Duodenal mucosa (tissue), 2 donors: Measurements from ENCODE around the gene SRRD.

Experiments
- H3K27ac ChIP-seq: one replicate; pipeline ENCODE4 v1.7.0; 2013; ENCODE audit warnings: low read depth, low read length
- H3K27me3 ChIP-seq, 2 donors: one replicate each; pipeline ENCODE4 v1.7.0; 2013; ENCODE audit warnings: low read length in 2 of 2, control low read depth in 1 of 2; ENCODE audit not compliant: insufficient read depth in 2 of 2, control insufficient read depth in 1 of 2
- H3K36me3 ChIP-seq, 2 donors: one replicate each; pipeline ENCODE4 v1.7.0; 2013; ENCODE audit warnings: low read length in 2 of 2, control low read depth in 1 of 2; ENCODE audit not compliant: insufficient read depth in 2 of 2, control insufficient read depth in 1 of 2
- H3K4me1 ChIP-seq, 2 donors: one replicate each; pipeline ENCODE4 v1.7.0; 2013; ENCODE audit warnings: low read length in 2 of 2, control low read depth in 1 of 2; ENCODE audit not compliant: insufficient read depth in 2 of 2, control insufficient read depth in 1 of 2
- H3K4me3 ChIP-seq, 2 donors: one replicate each; pipeline ENCODE4 v1.7.0; 2013; ENCODE audit warnings: low read length in 2 of 2, low read depth in 1 of 2
- H3K9ac ChIP-seq, 2 donors: one replicate each; pipeline ENCODE4 v1.7.0; 2013; ENCODE audit warnings: low read length in 2 of 2, low read depth in 1 of 2
- H3K9me3 ChIP-seq, 2 donors: one replicate each; pipeline ENCODE4 v1.7.0; 2013; ENCODE audit warnings: low read length in 2 of 2, control low read depth in 1 of 2; ENCODE audit not compliant: control insufficient read depth in 1 of 2

Gene SRRD

DNA sequence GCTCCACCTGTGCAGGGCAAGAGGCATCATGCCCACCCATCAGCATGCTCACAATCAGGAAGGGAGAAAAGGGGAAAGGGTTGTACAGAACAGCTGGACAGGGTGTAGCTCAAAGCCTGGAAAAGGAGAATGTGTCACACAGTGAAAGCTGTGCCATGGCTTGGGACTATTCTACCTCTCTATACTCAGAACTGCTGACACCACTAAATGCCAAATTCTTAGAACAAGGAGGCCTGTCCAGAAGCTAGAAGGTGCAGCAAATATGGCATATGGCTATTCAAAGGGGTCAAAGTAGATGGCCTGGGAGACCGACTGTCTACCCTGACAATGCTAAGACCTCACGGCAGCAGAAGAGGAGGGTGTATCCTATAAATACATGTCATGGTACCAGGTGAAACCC, 12.9 kb upstream of the SRRD start:
- H3K9me3 ChIP-seq, result no peaks in the 10 kb centered on the region
- H3K4me1 ChIP-seq, result no peaks in the 10 kb centered on the region
- H3K4me3 ChIP-seq, result no peak overlapping the region
- H3K36me3 ChIP-seq, result peaks cover 48 to 75% of the 10 kb centered on the region in 2 donors
- H3K9ac ChIP-seq, result no peak overlapping the region
- no peak overlapping the region for H3K27ac ChIP-seq
- H3K27me3 ChIP-seq, result no peaks in the 10 kb centered on the region

GRCh38 chr22:26471522-26471921, 12.2 kb upstream of the SRRD start:
- H3K27me3 ChIP-seq, result no peaks in the 10 kb centered on the region
- no peak overlapping the region for H3K27ac ChIP-seq
- no peak overlapping the region for H3K4me3 ChIP-seq
- H3K36me3 ChIP-seq, result peaks cover 45 to 70% of the 10 kb centered on the region in 2 donors
- no peak overlapping the region for H3K9ac ChIP-seq
- H3K4me1 ChIP-seq, result no peaks in the 10 kb centered on the region
- H3K9me3 ChIP-seq, result no peaks in the 10 kb centered on the region

DNA sequence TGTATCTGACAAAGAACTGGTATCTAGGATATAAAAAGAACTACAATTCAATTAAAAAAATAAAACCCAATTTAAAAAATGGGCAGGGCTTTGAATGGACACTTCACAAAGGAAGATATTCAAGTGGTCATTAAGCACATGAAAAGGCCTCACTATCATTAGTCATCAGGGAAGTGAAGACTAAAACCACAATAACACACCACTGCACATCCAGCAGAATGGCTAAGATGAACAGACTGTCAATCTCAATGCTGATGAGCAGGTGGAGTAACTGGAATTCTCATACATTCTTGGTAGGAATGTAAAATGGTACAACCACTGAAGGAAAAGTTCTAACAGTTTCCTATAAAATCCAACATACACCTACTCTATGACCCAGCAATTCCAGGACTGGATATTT, 9.0 kb upstream of the SRRD start:
- peaks cover 46 to 60% of the 10 kb centered on the region in 2 donors for H3K36me3 ChIP-seq
- no peak overlapping the region for H3K9ac ChIP-seq
- H3K27me3 ChIP-seq, result no peaks in the 10 kb centered on the region
- no peaks in the 10 kb centered on the region for H3K9me3 ChIP-seq
- peaks cover 8 to 9% of the 10 kb centered on the region in 2 donors for H3K4me1 ChIP-seq
- no peak overlapping the region for H3K27ac ChIP-seq
- H3K4me3 ChIP-seq, result no peak overlapping the region

DNA sequence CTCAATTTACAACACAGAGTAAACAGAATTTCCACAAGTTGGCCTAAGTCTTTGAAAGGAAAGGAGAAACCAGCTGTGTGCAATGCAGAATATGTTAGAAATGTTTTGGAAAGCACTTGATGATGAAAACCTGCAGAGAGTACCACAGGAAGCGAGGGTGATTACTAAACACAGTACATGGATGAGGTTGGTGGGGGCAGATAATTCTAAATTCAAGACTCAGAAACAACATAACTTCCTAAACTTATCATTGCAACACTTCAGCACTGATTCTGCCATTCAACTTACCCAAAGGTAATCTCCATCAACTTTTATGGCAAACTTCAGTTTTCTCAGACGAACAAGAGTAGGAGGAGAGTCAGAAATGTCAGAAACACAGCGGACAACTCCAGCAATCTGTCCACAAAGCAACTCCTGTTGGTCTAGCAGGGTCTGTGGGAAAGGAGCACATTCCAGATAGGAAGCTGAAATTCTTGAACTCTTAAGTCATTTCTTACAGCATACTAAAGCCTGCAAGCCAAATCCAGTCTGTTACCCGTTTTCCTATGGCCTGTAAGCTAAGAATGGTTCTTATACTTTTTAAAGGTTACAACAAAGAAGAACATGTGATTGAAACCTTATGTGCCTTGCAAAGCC, 6.9 kb upstream of the SRRD start:
- Histone ChIP-seq H3K9ac (no peak overlapping the region), H3K27me3 (no peaks in the 10 kb centered on the region), H3K27ac (no peak overlapping the region), H3K4me3 (no peak overlapping the region), H3K9me3 (no peaks in the 10 kb centered on the region), H3K4me1 (peaks cover 19 to 21% of the 10 kb centered on the region in 2 donors), H3K36me3 (peaks cover 28 to 39% of the 10 kb centered on the region in 2 donors)

GRCh38 chr22:26477341-26477731, 6.3 kb upstream of the SRRD start:
- no peak overlapping the region for H3K9ac ChIP-seq
- no peaks in the 10 kb centered on the region for H3K9me3 ChIP-seq
- peaks cover 25 to 33% of the 10 kb centered on the region in 2 donors for H3K36me3 ChIP-seq
- H3K27me3 ChIP-seq, result no peaks in the 10 kb centered on the region
- H3K4me3 ChIP-seq, result no peak overlapping the region
- no peak overlapping the region for H3K27ac ChIP-seq
- peaks cover 19 to 26% of the 10 kb centered on the region in 2 donors for H3K4me1 ChIP-seq

DNA sequence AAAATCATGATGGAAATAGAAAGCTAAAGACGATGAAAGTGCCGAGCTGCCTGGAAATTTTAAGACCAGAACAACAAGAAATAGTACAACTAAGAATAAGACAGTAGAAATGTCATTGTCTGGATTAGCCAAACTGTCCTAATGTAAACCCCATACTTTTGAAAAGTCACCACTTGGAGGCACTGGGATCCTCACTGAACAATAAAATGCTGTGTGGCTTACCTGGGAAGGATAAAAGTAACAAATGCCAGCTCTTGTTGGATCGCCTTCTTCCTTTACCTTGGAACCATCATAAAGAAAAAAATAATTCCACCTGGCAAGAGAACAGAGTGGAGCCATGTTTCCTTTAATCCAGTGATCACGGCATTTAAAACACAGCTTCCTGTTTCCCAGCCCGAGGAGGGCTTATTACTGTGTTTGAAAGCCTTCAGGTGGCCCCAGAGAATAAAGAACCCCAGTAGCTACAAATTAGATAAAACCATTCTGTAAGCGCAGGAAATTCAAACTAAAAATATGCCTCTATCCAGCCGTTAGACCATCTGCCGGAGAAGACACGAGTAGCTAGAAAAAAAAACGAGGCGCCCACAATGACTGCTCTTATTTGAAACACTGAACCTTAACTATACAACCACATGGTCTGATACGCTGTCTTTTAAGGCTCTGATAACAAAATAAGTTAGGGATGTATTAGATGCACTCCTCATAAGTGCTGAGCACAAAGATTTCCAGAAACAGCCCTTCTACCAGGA, 4.5 kb upstream of the SRRD start:
- Histone ChIP-seq H3K27ac (no peak overlapping the region), H3K36me3 (peaks cover 14 to 19% of the 10 kb centered on the region in 2 donors), H3K4me3 (peak overlapping the region; percentile 60 to 64), H3K9ac (peak overlapping the region; percentile 50 to 73), H3K9me3 (no peaks in the 10 kb centered on the region), H3K27me3 (no peaks in the 10 kb centered on the region), H3K4me1 (peaks cover 30 to 36% of the 10 kb centered on the region in 2 donors)

DNA sequence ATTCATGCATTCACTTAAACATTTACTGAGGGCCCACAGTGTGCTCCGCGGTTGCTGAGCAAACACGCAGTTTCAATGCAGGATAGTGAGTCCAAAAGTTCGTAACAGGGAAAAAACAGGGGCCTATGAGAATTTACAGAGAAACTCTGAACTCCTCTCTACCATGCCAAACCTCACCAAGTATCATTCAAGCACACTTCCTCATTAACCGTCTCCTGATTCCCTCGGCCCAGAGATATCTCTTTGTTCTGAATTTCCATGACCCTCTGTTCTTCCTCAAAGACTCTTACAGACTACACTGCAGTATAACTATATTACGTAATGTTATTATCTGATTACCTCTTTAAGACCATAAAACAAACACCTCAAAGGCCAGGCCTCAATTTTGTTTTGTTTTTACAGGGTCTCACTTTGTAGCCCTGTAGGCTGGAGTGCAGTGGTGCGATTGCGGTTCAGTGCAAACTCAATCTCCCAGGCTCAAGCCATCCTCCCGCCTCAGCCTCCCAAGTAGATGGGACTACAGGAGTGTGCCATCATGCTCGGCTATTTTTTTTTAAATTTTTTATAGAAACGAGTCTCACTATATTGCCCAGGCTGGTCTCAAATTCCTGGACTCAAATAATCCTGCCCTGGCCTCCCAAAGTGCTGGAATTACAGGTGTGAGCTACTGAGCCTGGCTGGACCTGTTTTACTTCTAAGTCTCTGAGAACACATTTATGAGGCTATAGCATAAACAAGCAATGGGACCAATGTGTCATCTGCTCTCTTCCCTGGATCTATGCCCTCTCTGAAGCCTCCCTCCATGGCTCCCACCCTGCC, 3.7 kb upstream of the SRRD start:
- Histone ChIP-seq H3K36me3 (peaks cover 14 to 15% of the 10 kb centered on the region in 2 donors), H3K9me3 (no peaks in the 10 kb centered on the region), H3K4me1 (peaks cover 38 to 43% of the 10 kb centered on the region in 2 donors), H3K27me3 (no peaks in the 10 kb centered on the region), H3K9ac (peak overlapping the region; percentile 50 to 73), H3K4me3 (peak overlapping the region; percentile 60 to 64), H3K27ac (no peak overlapping the region)

- H3K27me3 ChIP-seq, result no peaks in the 10 kb centered on the region
- peaks cover 41 to 45% of the 10 kb centered on the region in 2 donors for H3K4me1 ChIP-seq
- no peak overlapping the region for H3K27ac ChIP-seq
- H3K9ac ChIP-seq, result no peak overlapping the region
- no peaks in the 10 kb centered on the region for H3K9me3 ChIP-seq
- peaks cover 11 to 14% of the 10 kb centered on the region in 2 donors for H3K36me3 ChIP-seq
- H3K4me3 ChIP-seq, result no peak overlapping the region
Observed at GRCh38 chr22:26480611-26480932, 3.1 kb upstream of the SRRD start.

DNA sequence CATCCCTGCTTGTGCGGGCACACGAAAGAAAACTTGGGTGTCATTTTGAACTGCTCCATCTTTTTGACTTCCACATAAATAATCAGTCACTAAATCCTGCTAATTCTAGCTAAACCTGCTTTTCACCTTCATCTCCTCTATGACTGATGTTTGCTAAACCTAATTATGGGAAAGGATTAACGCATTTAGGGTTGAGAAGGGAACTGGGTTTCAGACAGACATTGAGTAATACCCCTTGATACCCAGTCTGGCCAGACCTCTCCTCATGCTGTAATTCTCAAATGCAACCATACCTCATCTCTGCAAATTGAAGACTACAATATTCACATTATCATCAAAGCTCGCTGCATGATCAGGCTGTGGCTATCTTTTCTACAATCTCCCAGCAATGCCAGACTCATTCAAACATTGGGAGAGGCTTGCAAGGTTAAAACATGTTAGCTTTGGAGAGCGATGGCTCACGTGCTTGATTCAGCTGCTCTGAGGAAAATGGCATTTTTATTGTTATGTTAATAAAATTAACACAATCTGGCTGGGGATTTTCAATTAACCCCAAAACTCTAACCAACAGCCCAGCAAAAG, 2.5 kb upstream of the SRRD start:
- H3K9me3 ChIP-seq, result no peaks in the 10 kb centered on the region
- no peaks in the 10 kb centered on the region for H3K27me3 ChIP-seq
- no peak overlapping the region for H3K4me3 ChIP-seq
- H3K27ac ChIP-seq, result no peak overlapping the region
- H3K4me1 ChIP-seq, result peaks cover 41 to 45% of the 10 kb centered on the region in 2 donors
- peaks cover 11% of the 10 kb centered on the region in 2 donors for H3K36me3 ChIP-seq
- no peak overlapping the region for H3K9ac ChIP-seq

DNA sequence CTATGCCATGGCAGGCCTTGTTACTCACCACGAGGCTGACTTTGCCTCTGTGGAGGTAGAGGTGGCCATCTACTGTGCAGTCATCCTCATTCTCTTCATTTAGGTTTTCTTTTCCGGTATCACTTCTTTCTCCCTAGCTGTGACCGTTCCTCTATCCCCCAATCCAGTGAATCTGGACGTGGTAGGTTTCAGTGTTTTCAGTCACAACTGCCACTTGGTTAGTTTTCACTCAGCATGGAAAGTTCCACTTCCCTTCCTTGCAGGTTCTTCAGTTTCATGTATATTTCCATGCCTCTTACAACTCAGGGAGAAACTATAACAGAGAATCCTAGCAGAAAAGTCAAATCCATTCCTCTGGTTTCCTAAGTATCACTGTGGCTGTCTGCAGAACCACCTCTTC, 2.0 kb upstream of the SRRD start:
- Histone ChIP-seq H3K36me3 (peaks cover 8 to 9% of the 10 kb centered on the region in 2 donors), H3K4me3 (no peak overlapping the region), H3K9me3 (no peaks in the 10 kb centered on the region), H3K4me1 (peaks cover 41 to 45% of the 10 kb centered on the region in 2 donors), H3K27me3 (no peaks in the 10 kb centered on the region), H3K27ac (no peak overlapping the region), H3K9ac (no peak overlapping the region)
